Activated T-cell treated with anti-CD3 and anti-CD28 coated beads, Interleukin-2, amount 50 U/mL, for 72 hours (primary cell): Measurements from ENCODE around the gene IDI2. TPM values are rescaled to one million over a fixed set of nuclear protein-coding genes. Genes with fewer than 3 reads are reported as not detected.

Experiments
- ATAC-seq, 2 donors: fragments of 150-1000 bp; cut with Tn5 transposase; replicated peaks in 1 of 2; 2 replicates each; pipeline ENCODE4 v1.10.0; 2021; ENCODE audit warnings: moderate library complexity in 2 of 2, mild to moderate bottlenecking in 1 of 2
- DNase-seq, 2 donors: peaks; one replicate each; pipeline ENCODE4 v3.0.0; 2021 to 2022; ENCODE audit warnings: mixed read lengths in 1 of 2
- H3K27ac Mint-ChIP-seq: one replicate; pipeline ENCODE4 v1.8.0; 2022; ENCODE audit warnings: mild to moderate bottlenecking, moderate library complexity, mixed read lengths
- H3K27me3 Mint-ChIP-seq: one replicate; pipeline ENCODE4 v1.8.0; 2022; ENCODE audit warnings: low read depth, mixed read lengths
- H3K36me3 Mint-ChIP-seq, 2 donors: one replicate each; pipeline ENCODE4 v1.8.0; 2022; ENCODE audit warnings: mixed read lengths in 2 of 2, mild to moderate bottlenecking in 1 of 2; ENCODE audit not compliant: insufficient read depth in 2 of 2
- H3K4me1 Mint-ChIP-seq: one replicate; pipeline ENCODE4 v1.8.0; 2022; ENCODE audit warnings: low read depth, mixed read lengths
- H3K4me3 Mint-ChIP-seq, 2 donors: one replicate each; pipeline ENCODE4 v1.8.0; 2022; ENCODE audit warnings: mild to moderate bottlenecking in 2 of 2, mixed read lengths in 2 of 2, moderate library complexity in 2 of 2
- H3K9me3 Mint-ChIP-seq, 2 donors: one replicate each; pipeline ENCODE4 v1.8.0; 2022; ENCODE audit warnings: mixed read lengths in 2 of 2
- total RNA-seq, 2 donors: library from RNA; stranded (reverse); gene quantifications; one replicate each; pipeline ENCODE4 v1.2.3, GENCODE V29; 2022

IDI2 gene
- total RNA-seq, 2 donors from 2014 or later, result not detected

DNA sequence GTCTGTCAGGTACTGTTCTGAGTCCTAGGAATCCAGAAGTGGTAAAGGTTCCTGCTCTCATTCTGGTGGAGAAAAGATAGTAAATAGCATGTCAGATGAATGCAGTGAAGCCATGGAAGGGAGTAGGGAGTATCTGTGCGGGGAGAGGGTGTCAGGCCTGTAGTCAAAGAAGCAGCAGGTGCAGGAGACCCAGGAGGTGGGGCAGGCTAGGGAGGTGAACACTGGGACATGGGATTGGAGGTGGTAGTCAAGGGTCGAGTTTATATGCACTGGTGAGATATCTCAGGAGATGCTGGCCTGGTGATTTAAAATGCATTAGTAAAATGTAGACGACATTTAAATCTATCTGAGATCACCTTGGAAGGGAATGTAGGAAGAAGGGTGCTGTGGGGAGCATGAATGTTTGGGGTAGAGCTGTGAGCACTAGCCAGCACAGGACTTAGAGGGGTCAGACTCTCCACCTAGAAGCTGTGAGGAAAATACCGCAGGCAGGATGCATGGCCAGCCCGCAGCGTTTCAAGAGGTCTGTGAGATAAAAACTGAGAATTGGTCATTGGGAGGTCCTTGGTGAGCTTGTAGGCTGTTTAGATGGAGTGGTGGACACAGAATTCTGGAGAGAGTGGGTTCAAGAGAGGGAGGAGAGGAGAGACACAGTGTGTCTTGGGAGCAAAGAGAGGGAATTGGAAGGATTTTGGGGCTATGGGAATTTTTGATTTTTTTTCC lies 30.7 kb downstream of the IDI2 start:
- H3K4me3 Mint-ChIP-seq, result no peak overlapping the region
- H3K36me3 Mint-ChIP-seq, result peaks cover 18 to 51% of the 10 kb centered on the region in 2 donors
- peak overlapping the region; percentile 55 for H3K27ac Mint-ChIP-seq
- DNase-seq, result no peak
- no peaks in the 10 kb centered on the region for H3K27me3 Mint-ChIP-seq
- no peaks in the 10 kb centered on the region for H3K9me3 Mint-ChIP-seq
- H3K4me1 Mint-ChIP-seq, result peaks cover 23% of the 10 kb centered on the region
- ATAC-seq, result no peak

DNA sequence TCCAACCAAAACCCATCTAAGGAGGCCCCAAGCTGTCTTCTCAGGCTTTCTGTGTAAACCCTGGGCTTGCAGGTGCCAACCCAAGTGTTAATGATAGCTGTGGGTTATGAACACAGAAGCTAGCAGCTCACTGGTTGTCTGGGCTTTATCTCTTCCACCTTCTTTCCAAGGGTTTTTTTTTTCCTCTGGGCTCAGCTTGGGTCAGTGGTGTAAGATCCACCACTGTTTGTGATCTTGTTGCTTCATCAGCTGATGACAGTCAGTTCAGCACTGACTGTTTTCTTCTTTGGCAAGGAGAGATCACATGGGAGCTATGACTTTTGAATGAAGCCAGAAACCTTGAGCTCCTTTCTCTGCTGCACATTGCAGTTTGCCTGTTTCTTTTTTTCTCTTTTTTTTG lies 32.8 kb downstream of the IDI2 start:
- Mint-ChIP-seq H3K27ac (peak overlapping the region; percentile 24), H3K27me3 (no peaks in the 10 kb centered on the region), H3K9me3 (no peaks in the 10 kb centered on the region), H3K36me3 (peaks cover 16 to 39% of the 10 kb centered on the region in 2 donors), H3K4me1 (peaks cover 35% of the 10 kb centered on the region), H3K4me3 (no peak overlapping the region)
- DNase-seq (no peak), ATAC-seq (no peak)

DNA sequence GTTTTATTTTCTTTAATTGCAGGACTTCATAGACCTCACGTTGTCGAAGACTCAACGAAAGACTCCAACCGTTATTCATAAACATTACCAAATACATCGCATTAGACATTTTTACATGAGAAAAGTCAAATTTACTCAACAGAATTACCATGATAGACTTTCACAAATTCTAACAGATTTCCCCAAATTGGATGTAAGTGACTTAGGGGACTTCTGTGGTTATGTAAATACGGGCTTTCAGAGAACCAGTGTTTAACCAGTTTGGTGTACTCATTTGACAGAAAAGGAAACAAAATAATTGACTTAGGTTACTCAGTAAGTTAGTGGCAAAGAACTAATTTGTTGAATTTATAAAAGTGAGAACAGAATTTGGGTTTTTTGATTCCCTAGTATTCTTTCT lies 33.2 kb downstream of the IDI2 start:
- Mint-ChIP-seq H3K36me3 (peaks cover 13 to 35% of the 10 kb centered on the region in 2 donors), H3K27ac (no peak overlapping the region), H3K4me1 (peaks cover 33% of the 10 kb centered on the region), H3K4me3 (no peak overlapping the region), H3K27me3 (no peaks in the 10 kb centered on the region), H3K9me3 (no peaks in the 10 kb centered on the region)
- no peak for ATAC-seq
- no peak for DNase-seq

DNA sequence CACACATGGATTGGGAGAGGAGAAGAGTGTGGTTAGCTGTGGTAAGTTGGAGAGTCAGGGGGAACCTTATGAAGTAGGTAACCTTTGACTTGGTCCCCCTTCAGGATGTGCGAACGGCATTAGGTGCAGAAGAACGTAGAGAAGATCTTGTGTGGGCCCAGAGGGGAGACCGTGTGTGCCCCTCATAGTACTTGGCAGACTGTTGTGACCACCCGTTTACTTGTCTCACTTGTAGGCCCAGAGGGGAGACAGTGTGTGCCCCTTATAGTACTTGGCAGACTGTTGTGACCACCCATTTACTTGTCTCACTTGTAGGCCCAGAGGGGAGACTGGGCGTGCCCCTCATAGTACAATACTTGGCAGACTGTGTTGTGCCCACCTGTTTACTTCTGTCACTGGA lies 34.9 kb downstream of the IDI2 start:
- DNase-seq, result no peak
- peak overlapping the region; percentile 30 to 98 for H3K4me3 Mint-ChIP-seq
- no peak for ATAC-seq
- peak overlapping the region; percentile 96 for H3K27ac Mint-ChIP-seq
- H3K9me3 Mint-ChIP-seq, result no peaks in the 10 kb centered on the region
- H3K4me1 Mint-ChIP-seq, result peaks cover 46% of the 10 kb centered on the region
- no peaks in the 10 kb centered on the region for H3K27me3 Mint-ChIP-seq
- H3K36me3 Mint-ChIP-seq, result peaks cover 11 to 29% of the 10 kb centered on the region in 2 donors

DNA sequence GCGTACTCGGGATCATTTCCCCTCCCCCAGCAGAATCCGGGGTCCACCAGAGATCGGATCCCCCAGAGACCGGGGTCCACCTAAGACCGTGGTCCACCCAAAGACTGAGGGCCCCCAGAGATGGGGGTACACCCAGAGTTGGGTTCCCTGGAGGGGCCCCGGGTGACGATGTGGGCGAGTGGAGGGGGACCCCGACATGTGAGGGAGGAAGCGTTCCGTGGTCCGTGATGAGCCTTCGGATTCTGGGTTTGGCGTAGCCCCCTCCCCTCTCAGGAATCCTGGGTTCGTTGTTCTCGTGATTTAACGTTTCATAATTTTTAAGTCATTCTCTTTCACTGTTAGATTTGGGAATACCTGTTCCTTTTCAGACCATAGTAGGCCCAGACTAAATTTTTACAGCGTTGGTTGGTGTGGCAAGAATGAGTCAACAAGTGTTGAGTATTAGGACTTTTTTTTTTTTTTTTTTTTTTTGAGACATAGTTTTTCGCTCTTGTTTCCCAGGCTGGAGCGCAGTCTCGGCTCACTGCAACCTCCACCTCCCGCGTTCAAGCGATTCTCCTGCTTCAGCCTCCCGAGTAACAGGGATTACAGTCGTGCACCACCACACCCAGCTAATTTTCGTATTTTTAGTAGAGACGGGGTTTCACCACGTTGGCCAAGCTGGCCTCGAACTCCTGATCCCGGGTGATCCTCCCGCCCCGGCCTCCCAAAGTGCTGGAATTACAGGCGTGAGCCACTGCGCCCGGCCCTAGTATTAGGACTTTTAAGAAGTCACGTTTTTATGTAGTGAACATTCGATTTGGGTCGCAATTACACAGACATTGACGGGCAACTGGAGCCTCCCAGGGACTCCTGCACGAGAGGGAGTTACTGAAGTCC lies 36.8 kb downstream of the IDI2 start:
- Mint-ChIP-seq H3K4me1 (peaks cover 40% of the 10 kb centered on the region), H3K36me3 (peaks cover 1 to 13% of the 10 kb centered on the region in 2 donors), H3K4me3 (peak overlapping the region; percentile 95 to 98), H3K9me3 (no peaks in the 10 kb centered on the region), H3K27me3 (no peaks in the 10 kb centered on the region), H3K27ac (peak overlapping the region; percentile 96)
- peak in 1 of 2 donors; percentile 15 for DNase-seq
- peak; percentile 13 to 23 for ATAC-seq

DNA sequence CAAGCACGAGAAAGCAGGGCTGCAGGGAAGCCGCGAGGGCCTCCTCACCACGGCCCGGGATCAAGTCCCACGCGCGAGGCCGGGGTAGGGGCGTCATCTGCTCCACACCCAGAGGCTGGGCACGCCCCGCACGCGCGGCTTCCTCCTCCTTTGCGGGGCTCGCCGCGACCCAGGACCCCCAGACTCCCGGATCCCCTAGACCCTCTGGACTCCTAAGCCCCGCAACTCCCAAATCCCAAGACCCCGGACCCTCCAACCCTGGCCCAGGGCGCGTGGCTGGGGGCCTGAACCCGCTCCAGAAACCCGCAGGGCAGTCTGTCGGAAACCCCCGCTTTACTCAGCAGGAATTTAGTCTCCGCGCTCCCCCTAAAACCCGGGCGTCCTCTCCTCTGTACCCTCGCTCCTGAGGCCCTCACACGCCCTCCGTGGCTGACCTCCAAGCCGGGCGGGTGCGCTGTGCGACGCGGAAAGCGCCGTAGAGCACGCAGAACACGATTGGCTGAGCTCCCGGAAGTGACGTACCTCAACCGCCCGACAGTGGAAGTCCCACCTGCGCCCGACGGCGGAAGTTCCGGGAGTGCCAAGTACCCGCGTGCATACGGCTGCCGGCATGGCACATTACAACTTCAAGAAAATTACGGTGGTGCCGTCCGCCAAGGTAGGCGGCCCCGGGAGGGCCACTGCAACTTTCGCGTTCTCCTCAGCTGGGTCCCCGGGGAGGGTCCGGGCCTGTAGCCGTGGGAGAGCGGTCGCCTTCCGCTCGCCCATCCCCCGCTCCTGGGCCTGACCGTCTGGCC lies 37.6 kb downstream of the IDI2 start, which contains the start of gene GTPBP4:
GTPBP4 (plus strand) TSS at position 565 of the 797 bp plus-strand sequence; CDS start at position 611, 46 bp downstream.
- peaks cover 1 to 11% of the 10 kb centered on the region in 2 donors for H3K36me3 Mint-ChIP-seq
- ATAC-seq (peak; percentile 98), DNase-seq (peak; percentile 97 to 98)
- H3K9me3 Mint-ChIP-seq, result no peaks in the 10 kb centered on the region
- H3K27me3 Mint-ChIP-seq, result no peaks in the 10 kb centered on the region
- H3K4me3 Mint-ChIP-seq, result peak within 1 kb of the TSS; percentile 95 to 98
- H3K4me1 Mint-ChIP-seq, result peaks cover 40% of the 10 kb centered on the region
- peak within 1 kb of the TSS; percentile 96 for H3K27ac Mint-ChIP-seq

DNA sequence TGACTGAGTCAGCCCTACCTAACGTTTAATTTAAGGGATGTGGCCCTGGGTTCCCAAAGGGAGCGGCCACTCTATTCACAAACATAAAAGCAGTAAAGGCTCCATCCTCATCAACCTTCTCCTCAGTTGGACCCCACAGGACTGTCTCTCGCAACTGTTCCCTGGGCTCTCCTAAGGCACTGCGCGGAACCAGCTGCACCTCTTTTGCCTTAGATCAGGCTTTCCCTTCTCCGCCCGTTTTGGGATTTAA lies 38.1 kb downstream of the IDI2 start:
- Mint-ChIP-seq H3K4me1 (peaks cover 40% of the 10 kb centered on the region), H3K36me3 (peaks cover 1 to 8% of the 10 kb centered on the region in 2 donors), H3K27me3 (no peaks in the 10 kb centered on the region), H3K27ac (peak overlapping the region; percentile 96), H3K4me3 (peak overlapping the region; percentile 95 to 98), H3K9me3 (no peaks in the 10 kb centered on the region)
- no peak for DNase-seq
- ATAC-seq, result peak in 1 of 2 donors; percentile 0

DNA sequence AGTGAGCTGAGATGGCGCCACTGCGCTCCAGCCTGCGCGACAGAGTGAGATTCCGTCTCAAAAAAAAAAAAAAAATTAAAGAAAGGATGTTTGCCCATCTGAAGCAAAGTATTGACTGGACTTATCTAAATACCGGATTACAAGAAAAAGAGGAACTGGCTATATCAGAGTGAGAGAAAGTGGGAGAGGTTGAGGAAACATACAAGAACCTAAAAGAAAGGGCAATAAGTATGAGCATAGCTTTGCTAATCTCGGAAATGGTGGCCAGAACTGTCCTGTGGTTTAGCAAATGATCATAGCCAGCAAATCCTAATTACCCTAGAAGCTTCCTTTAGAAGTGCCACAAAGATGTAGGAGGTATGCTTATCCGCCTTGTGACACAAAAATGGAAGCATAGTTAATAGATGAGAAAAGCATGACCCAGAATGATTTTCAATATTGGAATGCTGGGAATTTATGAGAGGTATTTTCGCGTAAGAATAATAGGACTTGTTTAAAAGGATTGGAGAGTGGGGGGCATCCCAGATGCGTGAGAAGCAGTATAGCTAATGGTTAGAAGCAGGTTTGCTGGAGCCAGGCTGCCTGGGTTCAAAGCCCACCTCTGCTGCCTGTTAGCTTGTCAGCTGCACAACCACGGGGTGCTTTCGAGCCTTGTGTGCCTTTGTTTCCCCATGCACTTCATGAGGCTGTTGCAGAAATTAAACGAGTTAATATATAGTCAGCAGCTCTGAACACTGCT lies 38.6 kb downstream of the IDI2 start:
- no peak for ATAC-seq

DNA sequence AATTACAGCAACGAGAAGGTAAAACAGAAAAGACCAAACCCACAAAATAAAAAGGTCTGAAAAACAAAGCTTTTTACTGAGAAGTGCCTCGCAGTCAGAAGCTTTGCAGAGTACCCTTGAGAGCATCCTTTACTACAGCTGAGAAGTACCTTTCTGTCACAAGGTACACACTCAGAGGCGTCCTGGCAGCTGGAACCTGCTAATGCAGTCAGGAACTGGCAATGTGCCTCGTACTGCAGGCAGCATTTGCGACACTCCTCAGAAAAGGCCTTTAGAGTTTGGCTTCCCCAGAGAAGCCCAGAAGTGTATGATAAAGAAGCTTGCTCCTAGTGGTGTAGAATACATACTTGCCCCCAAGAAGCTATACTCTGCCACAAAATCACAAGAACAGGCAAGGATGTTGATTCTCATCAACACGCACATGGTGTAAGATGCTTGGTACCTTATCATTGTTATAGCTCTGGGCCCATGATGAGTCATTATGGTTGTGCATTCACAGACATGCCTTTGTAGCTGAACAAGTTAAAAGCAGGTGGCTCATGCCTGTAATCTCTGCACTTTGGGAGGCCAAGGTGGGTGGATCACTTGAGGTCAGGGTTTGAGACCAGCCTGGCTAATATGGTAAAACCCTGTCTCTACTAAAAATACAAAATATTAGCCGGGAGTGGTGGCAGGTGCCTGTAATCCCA lies 39.4 kb downstream of the IDI2 start:
- Mint-ChIP-seq H3K9me3 (no peaks in the 10 kb centered on the region), H3K4me1 (peaks cover 40% of the 10 kb centered on the region), H3K27ac (peak overlapping the region; percentile 34), H3K36me3 (peaks cover 2 to 12% of the 10 kb centered on the region in 2 donors), H3K27me3 (no peaks in the 10 kb centered on the region), H3K4me3 (peak overlapping the region; percentile 95 to 98)
- ATAC-seq, result no peak
- peak in 1 of 2 donors; percentile 16 for DNase-seq

More for the DNA sequence above, 38.6 kb downstream of the IDI2 start:
- H3K4me1 Mint-ChIP-seq, result peaks cover 40% of the 10 kb centered on the region
- H3K9me3 Mint-ChIP-seq, result no peaks in the 10 kb centered on the region
- H3K27ac Mint-ChIP-seq, result peak overlapping the region; percentile 96
- H3K36me3 Mint-ChIP-seq, result peaks cover 1 to 8% of the 10 kb centered on the region in 2 donors
- H3K27me3 Mint-ChIP-seq, result no peaks in the 10 kb centered on the region
- no peak for DNase-seq
- peak overlapping the region; percentile 95 to 98 for H3K4me3 Mint-ChIP-seq

DNA sequence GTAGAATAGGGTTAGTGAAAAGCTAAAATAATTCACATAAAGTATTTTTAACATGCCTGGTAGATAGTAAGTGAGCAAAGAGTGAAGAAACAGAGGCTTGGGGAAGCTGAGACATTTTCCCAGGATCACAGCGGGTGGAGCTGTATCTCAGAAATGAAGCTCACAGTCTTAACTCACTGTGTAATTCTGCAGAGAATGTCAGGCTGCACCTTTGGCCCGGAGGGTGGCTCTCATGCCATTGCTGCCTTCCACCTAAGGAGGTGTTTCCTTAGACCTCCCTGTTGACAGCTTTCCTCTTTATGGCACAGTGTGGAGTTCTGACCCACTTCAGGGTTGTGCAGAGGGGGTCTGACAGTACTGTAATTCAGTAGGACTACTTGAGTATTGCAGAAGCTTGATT lies 40.3 kb downstream of the IDI2 start:
- ATAC-seq, result no peak
- no peak overlapping the region for H3K27ac Mint-ChIP-seq
- H3K9me3 Mint-ChIP-seq, result peaks cover 4 to 7% of the 10 kb centered on the region in 2 donors
- DNase-seq, result no peak
- peaks cover 9 to 19% of the 10 kb centered on the region in 2 donors for H3K36me3 Mint-ChIP-seq
- no peaks in the 10 kb centered on the region for H3K27me3 Mint-ChIP-seq
- no peak overlapping the region for H3K4me3 Mint-ChIP-seq
- peaks cover 32% of the 10 kb centered on the region for H3K4me1 Mint-ChIP-seq

DNA sequence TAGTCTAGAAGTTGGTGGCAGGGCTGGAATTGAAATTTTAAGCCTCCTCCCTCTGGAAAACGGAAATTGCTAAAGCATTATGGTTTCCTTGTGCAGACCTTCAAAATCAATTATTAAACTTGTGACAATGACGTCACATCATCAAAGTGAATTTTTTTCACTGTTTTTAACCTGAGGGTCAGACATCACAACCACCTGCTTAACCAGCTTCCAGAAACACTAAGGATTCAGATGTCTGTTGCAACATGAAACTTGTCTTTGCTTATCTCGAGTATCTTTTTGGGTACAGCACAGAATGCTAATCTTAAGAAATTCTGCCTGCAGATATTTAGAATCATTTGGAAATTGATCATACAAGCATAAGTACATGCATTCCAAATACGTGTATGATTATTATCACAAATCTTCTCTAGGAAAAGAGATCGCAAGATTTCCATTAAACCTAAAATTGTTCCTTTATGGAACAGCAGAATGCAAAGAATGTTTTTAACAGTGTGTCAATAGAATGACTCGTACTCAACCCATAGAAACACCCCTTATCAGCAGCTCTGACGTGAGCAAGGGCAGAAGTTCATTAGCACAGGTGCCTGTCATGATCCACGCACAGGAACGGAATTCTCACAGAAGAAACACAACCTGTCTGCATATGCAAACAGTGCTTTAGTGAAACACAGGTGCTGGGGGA lies 41.5 kb downstream of the IDI2 start:
- H3K27ac Mint-ChIP-seq, result no peak overlapping the region
- no peak for ATAC-seq
- peaks cover 4 to 8% of the 10 kb centered on the region in 2 donors for H3K9me3 Mint-ChIP-seq
- H3K36me3 Mint-ChIP-seq, result peaks cover 10 to 18% of the 10 kb centered on the region in 2 donors
- no peak for DNase-seq
- H3K27me3 Mint-ChIP-seq, result no peaks in the 10 kb centered on the region
- no peak overlapping the region for H3K4me3 Mint-ChIP-seq
- peaks cover 19% of the 10 kb centered on the region for H3K4me1 Mint-ChIP-seq
